Neural cell (in vitro differentiated cells): ENCODE results near the gene DDX49.

Source experiments
- EP300 ChIP-seq: fragments of 450-650 bp; conservative IDR thresholded peaks from 2 replicates; pipeline ENCODE4 v1.6.1; 2014; ENCODE audit warnings: antibody characterized with exemption, mild to moderate bottlenecking, moderate library complexity; ENCODE audit not compliant: poor library complexity, severe bottlenecking
- POLR2AphosphoS5 ChIP-seq: IDR thresholded peaks from 2 replicates; pipeline ENCODE4 v1.6.1; 2012
- TF ChIP-seq, protein P1 (sequence below): fragments of 450-650 bp; IDR thresholded peaks from 2 replicates; pipeline ENCODE4 v1.5.1; 2014; ENCODE audit warnings: antibody characterized with exemption, mild to moderate bottlenecking, moderate library complexity; ENCODE audit not compliant: poor library complexity, severe bottlenecking
- TF ChIP-seq, protein P2 (sequence below): IDR thresholded peaks from 2 replicates; pipeline ENCODE4 v1.6.1; 2012; ENCODE audit warnings: borderline replicate concordance

DNA sequence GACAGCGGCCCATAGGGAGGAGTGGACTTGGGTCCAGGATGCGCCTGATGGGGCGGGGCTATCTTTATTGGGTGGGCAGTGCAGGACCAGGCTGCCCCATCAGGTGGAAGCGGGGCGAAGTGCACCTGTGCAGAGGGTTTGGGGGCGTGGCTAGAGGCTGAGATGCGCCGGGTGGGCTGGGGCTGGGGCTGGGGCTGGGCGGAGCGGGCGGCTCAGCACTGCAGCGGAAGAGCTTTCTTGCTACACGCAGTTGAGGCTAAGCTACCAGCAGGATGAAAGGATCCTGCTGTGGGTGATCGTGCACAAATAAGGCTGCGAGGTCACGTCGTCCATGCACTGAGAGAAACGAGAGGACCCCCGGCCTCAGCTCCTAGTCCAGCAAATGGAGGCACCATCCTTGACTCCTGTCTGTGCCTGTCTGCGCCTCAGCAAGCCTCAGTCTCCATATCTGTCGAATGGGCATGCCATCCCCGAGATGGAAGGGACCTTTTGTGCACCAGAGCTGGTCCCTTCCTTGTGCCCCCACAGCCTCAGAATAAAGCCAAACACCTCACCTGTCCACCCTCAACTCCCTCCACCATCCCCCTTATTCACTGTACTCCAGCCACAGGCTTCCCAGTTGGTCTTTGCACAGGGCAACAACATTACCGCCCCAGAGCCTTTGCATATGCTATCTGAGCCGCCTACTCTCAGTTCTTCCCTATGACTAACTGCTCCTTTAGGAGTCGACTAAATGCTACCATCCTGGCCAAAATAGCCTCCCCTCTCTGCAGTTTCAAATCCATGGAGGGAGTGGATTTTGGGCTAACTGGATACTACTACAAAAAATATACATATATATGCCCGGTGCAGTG is 42.5 kb downstream of the DDX49 start:
- TF ChIP-seq, protein P1, sequence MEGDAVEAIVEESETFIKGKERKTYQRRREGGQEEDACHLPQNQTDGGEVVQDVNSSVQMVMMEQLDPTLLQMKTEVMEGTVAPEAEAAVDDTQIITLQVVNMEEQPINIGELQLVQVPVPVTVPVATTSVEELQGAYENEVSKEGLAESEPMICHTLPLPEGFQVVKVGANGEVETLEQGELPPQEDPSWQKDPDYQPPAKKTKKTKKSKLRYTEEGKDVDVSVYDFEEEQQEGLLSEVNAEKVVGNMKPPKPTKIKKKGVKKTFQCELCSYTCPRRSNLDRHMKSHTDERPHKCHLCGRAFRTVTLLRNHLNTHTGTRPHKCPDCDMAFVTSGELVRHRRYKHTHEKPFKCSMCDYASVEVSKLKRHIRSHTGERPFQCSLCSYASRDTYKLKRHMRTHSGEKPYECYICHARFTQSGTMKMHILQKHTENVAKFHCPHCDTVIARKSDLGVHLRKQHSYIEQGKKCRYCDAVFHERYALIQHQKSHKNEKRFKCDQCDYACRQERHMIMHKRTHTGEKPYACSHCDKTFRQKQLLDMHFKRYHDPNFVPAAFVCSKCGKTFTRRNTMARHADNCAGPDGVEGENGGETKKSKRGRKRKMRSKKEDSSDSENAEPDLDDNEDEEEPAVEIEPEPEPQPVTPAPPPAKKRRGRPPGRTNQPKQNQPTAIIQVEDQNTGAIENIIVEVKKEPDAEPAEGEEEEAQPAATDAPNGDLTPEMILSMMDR: no peak
- TF ChIP-seq POLR2AphosphoS5: no peak
- no peak for TF ChIP-seq EP300
- TF ChIP-seq, protein P2, sequence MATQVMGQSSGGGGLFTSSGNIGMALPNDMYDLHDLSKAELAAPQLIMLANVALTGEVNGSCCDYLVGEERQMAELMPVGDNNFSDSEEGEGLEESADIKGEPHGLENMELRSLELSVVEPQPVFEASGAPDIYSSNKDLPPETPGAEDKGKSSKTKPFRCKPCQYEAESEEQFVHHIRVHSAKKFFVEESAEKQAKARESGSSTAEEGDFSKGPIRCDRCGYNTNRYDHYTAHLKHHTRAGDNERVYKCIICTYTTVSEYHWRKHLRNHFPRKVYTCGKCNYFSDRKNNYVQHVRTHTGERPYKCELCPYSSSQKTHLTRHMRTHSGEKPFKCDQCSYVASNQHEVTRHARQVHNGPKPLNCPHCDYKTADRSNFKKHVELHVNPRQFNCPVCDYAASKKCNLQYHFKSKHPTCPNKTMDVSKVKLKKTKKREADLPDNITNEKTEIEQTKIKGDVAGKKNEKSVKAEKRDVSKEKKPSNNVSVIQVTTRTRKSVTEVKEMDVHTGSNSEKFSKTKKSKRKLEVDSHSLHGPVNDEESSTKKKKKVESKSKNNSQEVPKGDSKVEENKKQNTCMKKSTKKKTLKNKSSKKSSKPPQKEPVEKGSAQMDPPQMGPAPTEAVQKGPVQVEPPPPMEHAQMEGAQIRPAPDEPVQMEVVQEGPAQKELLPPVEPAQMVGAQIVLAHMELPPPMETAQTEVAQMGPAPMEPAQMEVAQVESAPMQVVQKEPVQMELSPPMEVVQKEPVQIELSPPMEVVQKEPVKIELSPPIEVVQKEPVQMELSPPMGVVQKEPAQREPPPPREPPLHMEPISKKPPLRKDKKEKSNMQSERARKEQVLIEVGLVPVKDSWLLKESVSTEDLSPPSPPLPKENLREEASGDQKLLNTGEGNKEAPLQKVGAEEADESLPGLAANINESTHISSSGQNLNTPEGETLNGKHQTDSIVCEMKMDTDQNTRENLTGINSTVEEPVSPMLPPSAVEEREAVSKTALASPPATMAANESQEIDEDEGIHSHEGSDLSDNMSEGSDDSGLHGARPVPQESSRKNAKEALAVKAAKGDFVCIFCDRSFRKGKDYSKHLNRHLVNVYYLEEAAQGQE: no peak
